ENCODE data around the gene INSR. TPM values are rescaled to one million over a fixed set of nuclear protein-coding genes. Genes with fewer than 3 reads are reported as not detected.

The INSR gene
- total RNA-seq, 1 experiment from 2014 or later: 2.5 TPM

- Histone ChIP-seq H3K27me3 (ENCODE audit: control insufficient read depth, insufficient read depth, low read length) (no peaks in the 10 kb centered on the region), H3K4me1 (ENCODE audit: control insufficient read depth, insufficient read depth, low read length) (no peaks in the 10 kb centered on the region; the same call in 1 of the 2 replicates), H3K4me3 (ENCODE audit: low read depth in 2 of 2, low read length in 2 of 2) (no peak overlapping the region), H3K27ac (ENCODE audit: low read length) (no peak overlapping the region), H3K9me3 (ENCODE audit: control insufficient read depth, insufficient read depth, low read depth, low read length) (no peaks in the 10 kb centered on the region), H3K36me3 (ENCODE audit: control insufficient read depth, insufficient read depth, low read length) (no peaks in the 10 kb centered on the region)
- no TSS peak for BruUV-seq (replicated peaks)
- in situ Hi-C loops (cut with HindIII; ENCODE audit: low pct_unique_long_range_greater_than_20kb, low sequenced_read_pairs) (no loop called here), intact Hi-C loops (cut with micrococcal nuclease; ENCODE audit: unreplicated experiment) (no loop called here)
- TF ChIP-seq CTCF (IDR thresholded peaks at IDR 0.05): no peak
- TF ChIP-seq POLR2AphosphoS5 (IDR thresholded peaks at IDR 0.05; ENCODE audit: low read depth, low read length): no peak
- TF ChIP-seq TCF7L2 (IDR thresholded peaks at IDR 0.05; ENCODE audit: low read depth, low read length): no peak
- TF ChIP-seq SIN3A (IDR thresholded peaks at IDR 0.05; ENCODE audit: borderline replicate concordance, insufficient read depth, low read depth, low read length): no peak
- TF ChIP-seq REST (IDR thresholded peaks at IDR 0.05; ENCODE audit: insufficient read depth in 1 of 2, low read depth in 2 of 2, low read length in 1 of 2): no peak
- no peak for DNase-seq (ENCODE audit: low read depth, low spot score)
- no peak for ATAC-seq
- ChIA-PET POLR2A (no interaction called here), CTCF (no interaction called here)
Measured at GRCh38 chr19:7132054-7132453, 162.2 kb downstream of the INSR start.

- in situ Hi-C loops (cut with HindIII; ENCODE audit: low pct_unique_long_range_greater_than_20kb, low sequenced_read_pairs): no loop called here
- intact Hi-C loops (cut with micrococcal nuclease; ENCODE audit: unreplicated experiment): no loop called here
- DNase-seq (ENCODE audit: low read depth, low spot score) (no peak), ATAC-seq (no peak)
- Histone ChIP-seq H3K4me1 (ENCODE audit: control insufficient read depth, insufficient read depth, low read length) (no peaks in the 10 kb centered on the region), H3K9me3 (ENCODE audit: control insufficient read depth, insufficient read depth, low read depth, low read length) (no peaks in the 10 kb centered on the region), H3K27ac (ENCODE audit: low read length) (no peak overlapping the region), H3K4me3 (ENCODE audit: low read depth in 2 of 2, low read length in 2 of 2) (no peak overlapping the region), H3K36me3 (ENCODE audit: control insufficient read depth, insufficient read depth, low read length) (no peaks in the 10 kb centered on the region), H3K27me3 (ENCODE audit: control insufficient read depth, insufficient read depth, low read length) (no peaks in the 10 kb centered on the region)
- ChIA-PET POLR2A (no interaction called here), CTCF (no interaction called here)
- TF ChIP-seq TCF7L2 (IDR thresholded peaks at IDR 0.05; ENCODE audit: low read depth, low read length) (no peak), POLR2AphosphoS5 (IDR thresholded peaks at IDR 0.05; ENCODE audit: low read depth, low read length) (no peak), SIN3A (IDR thresholded peaks at IDR 0.05; ENCODE audit: borderline replicate concordance, insufficient read depth, low read depth, low read length) (no peak), CTCF (IDR thresholded peaks at IDR 0.05) (no peak), REST (IDR thresholded peaks at IDR 0.05; ENCODE audit: insufficient read depth in 1 of 2, low read depth in 2 of 2, low read length in 1 of 2) (no peak)
- no TSS peak for BruUV-seq (replicated peaks)
Measured at GRCh38 chr19:7130043-7130442, 164.2 kb downstream of the INSR start.

Measured in Panc1 (cell line).